HCEC 1CT (cell line): ENCODE data around the gene GTSF1L.
A peak's percentile ranks its signal among the peaks of the same experiment; 100 is the strongest.

Experiments
- DNase-seq: peaks from one replicate; pipeline ENCODE4 v3.0.0-alpha.2; 2017

GTSF1L gene

DNA sequence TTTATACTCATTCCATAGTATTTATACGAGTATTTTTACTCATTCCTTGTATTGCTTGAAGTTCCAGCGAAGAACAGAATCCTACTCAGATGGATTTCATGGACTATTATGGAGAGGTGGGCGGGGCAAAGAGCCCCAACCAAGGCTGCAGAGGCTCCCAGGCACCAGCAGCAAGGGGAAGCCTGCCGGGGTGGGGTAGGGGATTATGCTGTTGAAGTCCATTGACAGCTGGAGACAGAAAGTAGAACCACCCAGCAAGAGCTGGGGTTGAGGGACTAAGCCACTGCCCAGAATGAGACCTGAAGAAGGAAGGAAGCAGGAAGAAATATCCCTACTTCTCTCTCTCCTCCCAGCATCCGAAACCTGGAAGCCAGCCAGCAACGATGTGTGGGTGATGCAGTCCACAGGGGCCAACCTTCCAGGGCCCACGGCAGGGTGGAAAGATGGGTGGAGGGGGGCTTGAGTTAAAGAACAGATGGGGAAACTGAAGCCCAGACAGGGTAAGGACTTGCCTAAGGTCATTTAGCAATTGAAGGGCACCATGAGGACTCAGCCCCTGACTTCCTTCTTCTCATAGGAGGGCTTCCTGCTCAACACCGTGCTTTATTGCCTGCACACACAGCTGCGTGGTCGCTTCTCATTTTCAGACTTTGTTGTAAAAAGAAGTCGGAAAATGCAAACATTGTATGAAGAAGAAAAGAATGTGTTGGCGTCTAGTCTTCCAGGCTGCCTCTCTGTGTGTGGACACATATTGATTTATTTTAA is 18.3 kb upstream of the GTSF1L start:
- DNase-seq = no peak

DNA sequence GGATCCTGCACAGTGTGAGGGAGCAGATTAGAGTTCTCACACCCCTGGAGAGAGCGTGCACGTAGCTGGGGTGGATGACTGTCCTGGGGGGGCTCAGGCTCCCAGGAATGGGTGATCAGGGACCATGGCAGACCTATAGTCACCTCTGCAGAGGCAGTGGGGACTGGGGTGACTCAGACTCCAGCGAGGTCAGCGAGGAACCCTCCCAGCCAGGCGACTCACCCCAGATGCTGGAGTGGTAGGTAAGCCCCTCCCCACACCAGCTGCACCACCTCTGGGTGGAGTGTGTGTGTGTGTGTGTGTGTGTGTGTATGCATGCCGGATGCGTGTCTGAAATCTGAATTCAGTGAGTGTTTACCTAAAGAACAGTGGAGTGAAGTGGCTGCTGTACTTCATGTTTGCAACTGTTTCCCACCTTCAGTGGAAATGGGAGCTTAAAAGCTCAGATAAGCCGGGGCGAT is 17.4 kb upstream of the GTSF1L start:
- peak; percentile 19 for DNase-seq

DNA sequence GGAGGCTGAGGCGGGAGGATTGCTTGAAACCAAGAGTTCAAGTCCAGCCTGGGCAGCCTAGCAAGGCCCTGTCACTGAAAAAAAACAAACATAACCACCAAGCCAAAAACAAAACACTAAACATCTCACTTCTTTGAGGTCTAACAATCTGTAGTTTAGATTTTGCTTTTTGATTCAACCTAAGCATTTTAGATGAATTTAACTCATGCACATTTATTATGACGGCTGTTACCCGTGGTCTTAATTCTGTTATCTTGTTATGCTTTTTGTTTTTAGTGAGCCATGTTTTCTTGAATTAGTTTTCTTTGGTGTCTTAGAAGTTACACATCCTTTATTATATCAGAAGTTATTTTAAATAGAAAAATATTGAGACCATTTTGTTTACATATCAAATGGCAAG is 13.8 kb upstream of the GTSF1L start:
- no peak for DNase-seq

DNA sequence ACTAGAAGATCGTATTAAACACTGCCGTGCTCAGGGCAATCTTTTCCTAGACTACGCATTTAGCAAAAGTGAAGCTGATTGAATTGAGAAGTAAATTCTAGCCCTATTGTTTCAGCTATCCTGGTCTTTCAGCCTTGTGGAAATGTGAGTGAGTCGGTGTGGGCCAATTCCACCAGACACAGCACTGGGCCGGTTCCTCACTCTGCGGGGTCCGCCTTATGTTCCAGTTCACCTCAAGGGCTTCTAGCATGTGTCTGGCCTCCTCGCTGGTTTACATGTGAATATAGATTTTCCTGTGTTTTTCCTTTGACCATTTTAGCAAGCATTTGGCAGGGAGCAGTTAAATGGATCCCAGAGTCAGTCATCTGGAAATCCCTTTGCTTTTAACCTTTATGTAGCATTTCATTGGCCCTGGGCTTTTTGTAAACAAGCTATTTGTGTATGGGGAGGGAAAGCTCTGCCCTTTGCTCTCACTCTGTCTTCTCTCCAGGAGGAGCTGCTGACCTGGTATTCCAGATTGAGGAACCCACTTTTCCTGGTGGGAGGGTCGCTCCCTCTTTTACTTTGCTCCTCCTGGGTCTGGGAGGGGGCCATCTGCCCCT is 12.4 kb upstream of the GTSF1L start:
- no peak for DNase-seq

DNA sequence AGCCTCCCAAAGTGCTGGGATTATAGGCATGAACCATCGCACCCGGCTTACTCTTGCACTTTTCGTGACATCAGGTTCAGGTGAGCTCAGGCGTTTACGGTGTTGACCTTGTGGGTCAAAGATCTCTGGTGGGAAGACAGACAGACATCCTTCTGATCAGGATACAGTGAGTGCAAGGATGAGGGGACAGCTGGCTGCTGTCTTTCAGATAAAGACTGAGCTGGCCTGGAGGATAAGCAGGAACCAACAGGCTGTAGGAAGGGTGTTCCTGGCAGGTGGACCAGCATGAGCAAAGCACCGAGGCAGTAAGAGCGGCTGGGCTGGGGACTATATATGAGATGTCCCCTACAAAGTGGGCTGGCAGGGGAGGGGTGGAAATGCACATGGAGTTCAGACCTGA is 11.1 kb upstream of the GTSF1L start:
- DNase-seq = no peak

DNA sequence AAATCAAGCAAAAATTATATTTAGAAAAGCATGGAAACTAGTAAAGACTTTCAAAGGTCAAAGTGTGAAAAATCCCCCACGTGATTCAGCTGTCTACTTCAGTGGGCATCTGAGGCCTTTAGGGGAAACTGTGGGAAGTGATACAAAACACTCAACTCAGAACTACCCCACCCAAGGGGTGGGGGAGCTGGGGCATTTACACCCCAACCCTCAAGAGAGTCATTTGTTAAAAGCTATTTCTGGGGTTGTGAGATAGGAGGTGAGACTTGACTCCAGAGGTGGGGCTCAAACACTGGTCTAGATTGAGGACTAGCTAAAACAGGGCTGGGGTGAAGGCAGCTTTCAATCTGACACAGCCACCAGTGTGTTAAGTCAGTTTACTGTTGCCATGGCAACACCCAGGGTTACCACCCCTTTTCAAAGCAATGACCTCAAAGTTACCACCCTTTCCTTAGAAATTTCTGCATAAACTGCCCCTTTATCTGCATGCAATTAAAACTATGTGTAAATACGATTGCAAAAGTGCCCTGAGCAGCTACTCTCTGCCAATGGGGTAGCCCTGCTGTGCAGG is 9.9 kb upstream of the GTSF1L start:
- no peak for DNase-seq

DNA sequence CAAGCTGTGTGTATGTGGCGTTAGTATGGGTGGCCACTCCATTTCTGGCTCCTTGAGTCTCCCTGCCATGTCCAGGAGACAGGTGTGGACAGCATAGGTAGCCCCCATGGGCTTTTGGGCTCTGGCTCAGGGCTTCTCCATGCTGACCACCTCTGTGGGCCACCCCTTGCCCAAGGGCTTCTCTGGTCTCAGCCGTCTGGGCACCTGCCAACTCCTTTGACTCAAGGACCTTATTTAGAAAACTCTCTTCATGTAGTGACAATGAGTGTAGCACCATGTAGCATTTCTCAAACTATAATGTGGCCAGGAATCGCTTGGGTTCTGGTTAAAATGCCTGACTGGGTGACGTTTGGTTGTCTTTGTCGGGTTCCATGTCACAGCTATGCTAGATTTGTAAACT is 5.1 kb upstream of the GTSF1L start:
- no peak for DNase-seq

DNA sequence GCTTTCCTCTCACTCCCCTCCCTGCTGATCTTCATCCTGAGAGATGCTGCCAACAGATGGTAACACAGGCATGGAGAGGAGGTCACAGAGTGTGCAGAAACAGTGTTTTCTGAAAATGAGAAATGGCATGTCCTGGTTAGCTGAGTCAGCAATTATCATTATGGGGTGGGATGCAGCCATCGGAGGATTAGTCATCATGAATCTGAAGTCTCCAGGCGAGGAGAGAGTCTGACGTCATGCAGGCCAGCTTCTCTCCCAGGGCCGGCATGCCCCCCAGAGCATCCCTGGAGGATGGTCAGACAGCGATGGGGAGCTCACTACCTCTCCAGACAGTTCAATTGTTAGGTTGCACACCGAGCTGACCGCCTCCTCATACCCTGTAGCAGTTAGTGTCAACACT is 4.7 kb upstream of the GTSF1L start:
- peak; percentile 48 for DNase-seq

DNA sequence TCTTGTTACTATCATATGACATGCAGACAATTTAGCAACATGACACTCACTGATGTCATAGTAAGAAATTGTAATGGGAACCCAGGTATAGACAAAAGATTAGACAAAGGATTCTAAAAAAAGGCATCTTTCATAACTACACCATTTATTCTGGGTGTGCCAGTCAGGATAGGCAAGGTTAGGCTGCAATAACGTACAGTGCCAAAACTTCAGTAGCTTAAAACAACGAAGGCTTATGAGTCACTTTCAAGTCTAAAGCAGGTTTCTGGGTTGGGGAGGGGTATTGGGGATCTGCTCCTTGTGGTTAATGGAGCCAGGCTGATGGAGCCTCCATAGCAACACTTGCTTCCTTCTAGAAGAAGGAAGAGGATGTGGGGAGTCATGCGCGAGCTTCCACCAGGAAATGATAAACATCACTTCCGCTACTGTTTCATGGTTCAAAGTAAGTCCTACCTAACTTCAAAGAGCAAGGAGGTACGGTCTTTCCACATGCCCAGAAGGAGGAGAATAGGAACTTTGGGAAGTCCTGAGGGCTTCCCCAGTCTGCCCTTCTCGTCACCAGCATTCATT is 2.0 kb upstream of the GTSF1L start:
- DNase-seq = no peak

DNA sequence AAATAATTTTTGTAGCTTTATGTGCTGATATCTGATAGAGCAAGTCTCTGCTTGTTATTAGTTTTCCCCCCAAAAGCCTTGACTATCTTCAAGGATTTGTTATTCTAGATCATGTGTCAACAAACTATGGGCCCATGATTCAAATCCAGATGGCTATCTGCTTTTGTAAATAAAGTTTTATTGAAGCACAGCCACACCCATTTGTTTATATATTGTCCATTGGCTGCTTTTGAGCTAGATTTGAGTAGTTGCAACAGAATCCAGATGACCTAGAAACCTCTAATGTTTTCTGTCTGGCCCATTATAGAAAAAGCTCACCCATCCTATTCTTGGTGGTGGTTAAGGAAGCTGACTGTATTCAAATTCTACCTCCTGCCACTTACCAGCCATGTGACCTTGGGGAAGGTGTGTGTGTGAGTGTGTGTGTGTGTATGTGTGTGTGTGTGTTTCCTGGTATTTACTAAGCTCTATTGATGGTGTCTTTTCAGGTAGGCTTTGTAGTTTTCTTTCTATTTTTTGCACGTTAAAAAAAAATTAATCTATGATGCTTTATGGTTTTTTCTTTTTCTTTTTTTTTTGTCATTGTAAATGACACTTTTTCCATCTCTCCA is 1.3 kb upstream of the GTSF1L start:
- DNase-seq = no peak

DNA sequence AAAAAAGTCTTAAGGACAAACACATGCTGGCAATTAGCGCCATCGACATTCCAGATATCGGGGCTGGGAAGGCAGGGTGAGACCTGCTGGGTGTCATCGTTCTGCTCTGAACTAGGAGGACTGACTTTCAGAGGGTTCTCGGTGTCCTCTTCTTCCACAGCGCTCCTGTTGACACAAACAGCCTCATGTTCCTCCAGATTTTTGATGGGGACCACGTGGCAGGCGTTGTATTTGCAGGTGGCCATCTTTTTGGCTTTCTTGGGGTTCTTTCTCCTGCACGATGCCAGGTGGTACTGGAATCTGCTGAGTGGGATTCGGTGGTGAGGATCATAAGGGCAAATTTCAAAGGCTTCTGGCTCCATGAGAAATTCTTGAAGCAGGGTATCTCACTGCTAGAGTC is 469 bp downstream of the GTSF1L start:
- no peak for DNase-seq

DNA sequence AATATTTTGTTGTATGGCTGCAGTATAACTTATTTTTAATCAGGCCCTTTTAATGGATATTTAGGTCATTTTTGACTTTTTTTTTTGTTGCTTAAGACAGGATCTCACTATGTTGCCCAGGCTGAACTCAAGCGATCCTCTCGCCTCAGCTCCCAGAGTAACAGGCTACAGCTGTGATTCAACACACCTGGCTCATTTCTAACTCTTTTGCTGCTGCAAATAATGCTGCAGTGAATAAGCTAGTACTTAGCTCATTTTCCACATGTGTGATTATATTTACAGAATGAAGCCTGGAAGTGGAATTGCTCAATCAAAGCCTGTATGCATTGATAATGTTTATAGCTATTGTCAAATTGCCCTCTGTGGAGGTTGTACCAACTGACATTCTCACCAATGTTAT is 1.1 kb downstream of the GTSF1L start:
- DNase-seq = peak; percentile 43

DNA sequence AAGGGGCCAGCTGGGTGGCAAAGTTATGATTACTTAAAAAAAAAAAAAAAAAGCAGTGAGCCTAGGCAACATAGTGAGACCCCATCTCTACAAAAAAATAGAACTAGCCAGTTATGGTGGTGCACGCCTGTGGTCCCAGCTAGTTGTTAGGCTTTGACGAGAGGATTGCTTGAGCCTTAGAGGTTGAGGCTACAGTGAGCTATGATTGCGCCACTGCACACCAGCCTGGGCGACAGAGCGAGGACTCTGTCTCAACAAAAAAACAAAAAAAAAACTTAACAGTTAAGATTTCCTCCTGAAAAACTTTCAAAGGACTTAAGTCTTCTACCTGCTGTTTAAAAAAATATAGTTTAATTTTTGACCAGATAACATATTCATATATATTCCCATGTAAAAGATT is 2.4 kb downstream of the GTSF1L start:
- DNase-seq = no peak

DNA sequence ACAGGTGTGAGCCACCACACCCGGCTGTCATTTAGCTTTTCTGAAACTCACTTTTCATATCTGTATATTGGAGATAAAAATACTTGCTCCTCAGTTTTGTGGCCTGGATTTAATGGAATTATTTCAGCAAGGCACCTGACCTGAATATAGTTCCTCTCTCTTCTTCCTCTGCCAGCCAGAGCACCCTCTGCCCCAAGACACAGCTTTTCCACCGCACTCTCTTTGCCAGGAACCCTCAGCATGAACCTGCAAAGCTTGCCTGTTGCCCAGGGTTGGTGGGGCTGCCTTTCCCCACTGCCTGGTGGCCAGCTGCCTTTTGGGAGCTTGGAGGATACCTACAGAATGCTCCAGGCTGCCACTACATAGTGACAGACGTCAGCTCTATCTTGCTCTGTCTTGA is 3.1 kb downstream of the GTSF1L start:
- no peak for DNase-seq

DNA sequence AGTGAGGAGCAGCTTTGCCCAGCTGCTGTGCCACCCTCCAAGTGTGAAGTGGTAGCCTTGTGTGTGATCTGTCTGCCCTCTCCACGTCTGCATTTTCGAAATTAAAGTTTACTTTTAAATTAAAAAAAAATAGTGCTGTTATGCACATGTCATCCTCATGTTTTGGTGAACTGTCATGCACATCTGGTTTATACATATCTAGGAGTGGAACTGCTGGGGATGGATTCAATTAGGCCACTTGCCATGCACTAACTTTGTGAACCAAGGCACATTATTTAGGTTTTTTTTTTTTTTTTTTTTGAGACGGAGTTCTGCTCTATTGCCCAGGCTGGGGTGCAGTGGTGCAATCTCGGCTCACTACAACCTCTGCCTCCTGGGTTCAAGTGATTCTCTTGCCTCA is 3.6 kb downstream of the GTSF1L start:
- DNase-seq = no peak

DNA sequence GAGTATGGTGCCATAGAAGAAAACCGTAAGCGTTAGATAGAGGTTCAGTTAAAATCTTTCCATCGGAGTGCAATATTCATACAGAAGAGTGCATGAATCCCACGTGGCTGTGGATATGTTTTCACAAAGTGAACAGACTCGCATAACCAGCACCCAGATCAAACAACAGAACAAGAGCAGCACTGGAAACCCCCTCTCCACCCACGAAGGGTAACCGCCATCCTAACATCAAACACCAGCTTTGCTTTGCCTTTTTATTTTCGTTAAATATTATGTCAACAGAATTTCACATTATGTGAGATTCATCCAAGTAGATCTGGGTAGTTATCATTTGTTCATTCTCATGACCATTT is 4.7 kb downstream of the GTSF1L start:
- DNase-seq = no peak

DNA sequence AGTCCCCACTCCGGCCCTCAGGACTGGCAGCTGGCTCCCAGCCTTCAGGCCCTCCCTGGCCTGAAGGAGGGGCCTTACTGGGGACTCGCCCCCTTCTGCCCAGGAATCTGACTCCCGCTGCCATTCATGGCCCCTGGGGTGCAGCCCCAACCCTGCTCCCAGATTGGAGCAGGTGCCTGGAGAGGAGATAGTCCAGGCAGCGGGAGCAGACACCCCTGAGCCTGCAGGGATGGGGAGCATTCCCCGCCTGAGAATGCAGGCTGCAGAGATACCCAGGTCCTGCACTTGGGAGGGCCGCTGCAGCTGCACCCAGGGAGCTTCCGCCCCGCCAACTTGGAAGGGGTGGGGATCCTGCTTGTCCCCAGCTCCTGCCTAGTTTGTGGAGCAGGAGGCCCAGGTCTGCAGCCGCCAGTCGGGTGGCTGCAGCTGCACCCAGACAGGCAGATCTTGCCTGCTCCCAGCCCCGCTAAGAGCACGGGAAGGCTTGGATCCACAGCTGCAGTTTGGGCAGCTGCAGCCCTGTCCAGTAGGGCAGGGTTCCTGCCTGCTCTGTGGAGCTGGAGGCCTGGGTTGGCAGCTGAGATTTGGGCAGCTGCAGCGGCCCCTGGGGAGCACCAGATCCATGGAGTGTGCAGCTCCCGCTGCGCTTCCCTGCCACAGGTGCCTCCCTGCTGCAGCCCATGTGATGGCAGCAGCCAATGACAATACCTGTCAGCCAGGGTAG is 5.2 kb downstream of the GTSF1L start:
- no peak for DNase-seq

DNA sequence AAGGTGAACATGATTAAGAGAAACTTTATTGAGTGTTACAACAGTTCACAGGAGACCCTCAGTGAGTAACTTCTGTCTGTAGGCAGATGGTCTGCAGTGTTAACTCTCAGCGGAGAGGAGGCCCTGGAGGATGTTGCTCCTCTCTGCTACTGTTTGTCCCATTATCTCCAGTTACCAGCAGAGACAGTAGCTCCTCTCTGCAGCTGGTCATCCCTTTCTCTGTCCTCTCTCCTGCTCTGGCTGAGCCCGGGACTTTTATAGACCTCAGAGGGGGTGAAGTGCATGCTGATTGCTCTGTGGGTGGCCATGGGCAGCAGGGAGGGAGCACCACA is 5.7 kb downstream of the GTSF1L start:
- no peak for DNase-seq

DNA sequence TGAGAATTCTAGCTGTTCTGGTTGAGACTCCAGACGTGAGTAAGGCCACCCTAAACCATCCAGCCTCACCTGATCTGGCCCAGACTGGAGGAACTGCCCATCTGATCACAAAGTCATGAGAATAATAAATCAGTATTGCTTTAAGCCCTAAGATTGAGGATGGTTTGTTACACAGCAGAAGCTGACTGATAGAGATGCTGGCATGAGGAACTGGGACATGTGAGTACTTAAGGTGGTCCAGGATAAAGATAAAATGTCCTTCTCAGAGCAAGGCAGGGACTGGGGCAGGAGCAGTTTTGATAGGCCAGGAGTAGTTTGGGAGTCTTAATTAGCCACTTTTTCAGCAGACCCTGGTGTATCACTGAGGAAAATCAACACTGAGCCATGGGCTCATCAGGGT is 6.8 kb downstream of the GTSF1L start:
- DNase-seq = no peak

DNA sequence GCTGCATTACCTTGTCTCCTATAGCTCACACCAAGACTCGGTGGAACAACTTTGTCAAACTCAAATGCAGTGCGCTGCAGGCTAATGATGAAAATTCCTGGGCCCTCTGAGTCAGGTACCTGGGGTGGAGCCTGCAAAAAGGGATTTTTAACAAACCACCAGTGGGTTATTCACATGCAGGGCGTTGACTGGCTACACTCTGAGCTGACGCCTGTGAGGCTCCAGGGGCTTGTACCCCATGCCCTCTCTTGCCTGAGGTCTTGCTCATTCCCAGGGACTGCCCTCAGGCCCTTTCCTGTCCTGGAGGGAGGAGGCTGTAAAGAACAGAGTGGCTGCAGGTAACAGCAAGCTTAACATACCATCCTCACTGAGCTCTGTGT is 9.2 kb downstream of the GTSF1L start:
- no peak for DNase-seq

DNA sequence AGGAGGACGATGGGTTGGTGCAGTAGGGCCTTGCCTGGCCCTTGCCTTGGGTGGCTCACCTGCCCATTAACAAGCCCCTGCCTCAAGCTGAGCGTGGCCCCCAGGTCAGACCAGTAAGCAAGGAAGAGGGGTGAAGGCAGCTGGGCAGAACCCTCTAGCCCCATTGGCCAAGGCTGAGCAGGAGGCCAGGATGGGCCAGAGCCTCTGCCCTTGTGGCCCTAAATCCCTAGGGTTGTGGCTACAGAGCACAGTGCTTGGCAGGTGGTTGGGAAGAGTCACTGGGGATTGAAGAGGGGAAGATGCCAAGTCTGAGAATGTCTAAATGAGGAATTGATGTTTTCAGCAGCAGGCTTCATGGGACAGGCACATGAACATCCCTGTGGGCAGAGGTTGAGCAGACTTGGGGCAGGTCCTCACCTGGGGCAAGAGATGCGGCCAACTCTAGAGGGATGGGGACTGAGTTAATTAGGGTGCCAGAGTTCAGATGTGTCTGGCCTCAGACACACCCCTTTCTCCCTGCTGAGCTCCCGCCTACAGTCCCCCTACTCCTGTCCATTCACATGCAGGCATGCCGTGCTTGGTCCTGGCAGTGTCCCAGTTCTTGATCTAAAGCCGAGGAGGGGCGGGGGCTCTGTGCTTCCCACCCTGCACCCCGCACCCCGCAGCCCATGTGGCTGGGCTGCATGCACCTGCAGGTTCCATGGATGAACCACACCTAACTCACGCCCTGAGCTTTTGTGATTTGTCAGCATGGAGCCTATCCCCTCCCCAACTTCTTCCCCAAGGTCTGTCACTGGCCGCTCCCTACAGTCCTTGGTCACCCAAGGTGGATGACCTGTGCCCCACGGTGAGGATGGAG is 9.8 kb downstream of the GTSF1L start:
- DNase-seq = no peak

DNA sequence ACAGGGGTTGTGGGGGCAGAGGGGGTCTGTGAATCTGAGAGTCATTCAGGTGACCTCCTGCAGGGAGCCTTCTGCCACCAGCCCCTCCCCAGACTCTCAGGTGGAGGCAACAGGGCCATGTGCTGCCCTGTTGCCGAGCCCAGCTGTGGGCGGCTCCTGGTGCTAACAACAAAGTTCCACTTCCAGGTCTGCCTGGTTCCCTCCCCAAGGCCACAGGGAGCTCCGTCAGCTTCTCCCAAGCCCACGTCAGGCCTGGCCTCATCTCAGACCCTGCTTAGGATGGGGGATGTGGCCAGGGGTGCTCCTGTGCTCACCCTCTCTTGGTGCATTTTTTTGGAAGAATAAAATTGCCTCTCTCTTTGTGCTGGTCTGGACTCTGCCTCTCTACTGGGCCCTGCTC is 10.7 kb downstream of the GTSF1L start:
- DNase-seq = no peak
